Measurements from ENCODE around the gene MOSPD3. TPM values are rescaled to one million over a fixed set of nuclear protein-coding genes. Genes with fewer than 3 reads are reported as not detected.

The MOSPD3 gene
- total RNA-seq, 4 donors from 2014 or later, result 6.2 to 13.4 (median 11.6) TPM

GRCh38 chr7:100602889-100603725 is 9.2 kb upstream of the MOSPD3 start:
- Histone ChIP-seq H3K9me3 (no peaks in the 10 kb centered on the region), H3K36me3 (no peaks in the 10 kb centered on the region), H3K4me1 (peaks cover 0 to 43% (median 14%) of the 10 kb centered on the region in 3 donors), H3K27ac (peak overlapping the region in 3 of 4 donors; percentile 79 to 87 (median 87)), H3K4me3 (peak overlapping the region in 1 of 2 donors; percentile 65), H3K27me3 (no peaks in the 10 kb centered on the region)
- TF ChIP-seq EP300 (IDR thresholded peaks at IDR 0.05) (no peak), POLR2AphosphoS5 (IDR thresholded peaks at IDR 0.05) (peak; percentile 62), CTCF (IDR thresholded peaks at IDR 0.05) (no peak)
- 32 to 35% methylated on average over 4 to 8 of the region's 21 CpGs for WGBS, 2 donors (ENCODE audit: low coverage in 1 of 2)
- peak; percentile 65 for ATAC-seq

GRCh38 chr7:100603726-100604027 is 8.7 kb upstream of the MOSPD3 start:
- 12 to 22% methylated on average over 3 to 6 of the region's 10 CpGs for WGBS, 2 donors (ENCODE audit: low coverage in 1 of 2)
- Histone ChIP-seq H3K27ac (peak overlapping the region; percentile 5 to 87 (median 83)), H3K9me3 (no peaks in the 10 kb centered on the region), H3K4me1 (peaks cover 0 to 43% (median 14%) of the 10 kb centered on the region in 3 donors), H3K27me3 (no peaks in the 10 kb centered on the region), H3K36me3 (no peaks in the 10 kb centered on the region), H3K4me3 (peak overlapping the region; percentile 54 to 65)
- ATAC-seq, result no peak
- TF ChIP-seq CTCF (IDR thresholded peaks at IDR 0.05), result no peak
- no peak for TF ChIP-seq POLR2A (IDR thresholded peaks at IDR 0.05)
- TF ChIP-seq POLR2AphosphoS5 (IDR thresholded peaks at IDR 0.05), result no peak
- TF ChIP-seq EP300 (IDR thresholded peaks at IDR 0.05), result no peak

- Histone ChIP-seq H3K4me3 (peak overlapping the region; percentile 54 to 65), H3K4me1 (peaks cover 0 to 43% (median 14%) of the 10 kb centered on the region in 3 donors), H3K27ac (peak overlapping the region; percentile 39 to 87 (median 83)), H3K36me3 (no peaks in the 10 kb centered on the region), H3K9me3 (no peaks in the 10 kb centered on the region), H3K27me3 (no peaks in the 10 kb centered on the region)
- TF ChIP-seq POLR2AphosphoS5 (IDR thresholded peaks at IDR 0.05), result peak; percentile 50
- TF ChIP-seq POLR2A (IDR thresholded peaks at IDR 0.05), result peak; percentile 36 to 39
- TF ChIP-seq EP300 (IDR thresholded peaks at IDR 0.05), result no peak
- TF ChIP-seq CTCF (IDR thresholded peaks at IDR 0.05), result peak in 3 of 4 experiments; percentile 39 to 70 (median 50)
- 0% methylated on average over 7 of the region's 70 CpGs; no CpG with 5 or more reads in 1 of the 2 donors for WGBS, 2 donors (ENCODE audit: low coverage in 1 of 2)
- peak; percentile 84 for ATAC-seq
These were observed 8.0 kb upstream of the MOSPD3 start for GRCh38 chr7:100604028-100604975.

- TF ChIP-seq POLR2A (IDR thresholded peaks at IDR 0.05), result no peak
- TF ChIP-seq EP300 (IDR thresholded peaks at IDR 0.05), result no peak
- TF ChIP-seq CTCF (IDR thresholded peaks at IDR 0.05), result no peak
- TF ChIP-seq POLR2AphosphoS5 (IDR thresholded peaks at IDR 0.05), result no peak
- no peaks in the 10 kb centered on the region for H3K9me3 ChIP-seq
- 0 to 12% methylated on average over 2 to 19 of the region's 68 CpGs for WGBS, 2 donors (ENCODE audit: low coverage in 1 of 2)
- ATAC-seq, result no peak
- peak overlapping the region; percentile 54 to 65 for H3K4me3 ChIP-seq
- H3K27me3 ChIP-seq, result no peaks in the 10 kb centered on the region
- H3K4me1 ChIP-seq, result peaks cover 0 to 43% (median 14%) of the 10 kb centered on the region in 3 donors
- peak overlapping the region in 3 of 4 donors; percentile 79 to 87 (median 87) for H3K27ac ChIP-seq
- H3K36me3 ChIP-seq, result no peaks in the 10 kb centered on the region
These were observed 7.1 kb upstream of the MOSPD3 start for GRCh38 chr7:100604976-100605911.

Data from gastroesophageal sphincter (tissue), 4 donors.